ENCODE results near the gene HOXA6.

DNA sequence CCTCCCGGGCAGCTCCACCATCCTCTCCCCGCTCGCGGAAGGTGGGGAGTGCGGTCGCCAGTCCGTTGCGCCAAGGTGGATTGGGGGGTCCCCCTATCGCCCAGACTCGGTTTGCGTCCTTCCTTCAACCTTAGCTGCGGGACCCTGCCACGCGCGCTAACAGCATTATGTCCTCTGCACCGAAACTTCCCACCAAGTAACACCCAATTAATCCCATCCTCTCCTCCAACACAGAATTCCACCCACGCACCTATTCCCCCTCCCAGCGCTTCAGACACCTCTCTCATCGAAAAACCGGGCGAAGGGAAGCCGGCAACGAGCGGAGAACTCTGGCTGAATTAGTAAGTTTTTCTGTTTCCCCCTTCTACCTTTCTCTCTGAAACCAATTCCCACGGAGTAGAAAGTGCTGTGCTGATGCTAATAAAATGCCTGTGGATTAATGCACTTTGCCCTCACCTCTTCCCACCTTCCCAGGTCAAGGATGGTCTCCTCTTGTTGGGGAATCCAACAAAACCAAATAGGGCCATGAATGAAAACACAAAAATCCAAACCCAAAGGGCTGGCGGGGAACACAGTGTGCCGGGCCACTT is 3.9 kb upstream of the HOXA6 start:
- TF ChIP-seq POLR2A (IDR thresholded peaks at IDR 0.05; ENCODE audit: low read depth, low read length): no peak
- TF ChIP-seq CTCF (conservative IDR thresholded peaks at IDR 0.05; ENCODE audit: low read depth, low read length): no peak
- TF ChIP-seq RAD21 (IDR thresholded peaks at IDR 0.05; ENCODE audit: low read length): no peak
- TF ChIP-seq USF2 (IDR thresholded peaks at IDR 0.05; ENCODE audit: low read depth, low read length): no peak
